HG03108 (cell line): ENCODE measurements around the gene CENPU.
A peak's percentile ranks its signal among the peaks of the same experiment; 100 is the strongest.
"Not testable (repeated sequence)": the region's sequence is repeated elsewhere in the genome, so short reads cannot be mapped to it uniquely, and the experiment has no call there.

Experiments
- ATAC-seq: cut with Tn5 transposase; IDR thresholded peaks from one replicate; pipeline ENCODE4 v1.9.1; 2021; ENCODE audit warnings: moderate library complexity; ENCODE audit not compliant: unreplicated experiment

Gene CENPU

GRCh38 chr4:184668511-184669114 is 65.3 kb downstream of the CENPU start:
- ATAC-seq = no peak

- no peak for ATAC-seq
These were observed 65.8 kb downstream of the CENPU start for GRCh38 chr4:184668096-184668495.

- no peak for ATAC-seq
These were observed 67.2 kb downstream of the CENPU start for GRCh38 chr4:184666670-184667069.

- no peak for ATAC-seq
These were observed 69.3 kb downstream of the CENPU start for GRCh38 chr4:184664445-184665210.

GRCh38 chr4:184662236-184662635 is 71.7 kb downstream of the CENPU start:
- no peak for ATAC-seq

GRCh38 chr4:184660978-184661377 is 72.9 kb downstream of the CENPU start:
- ATAC-seq = no peak

GRCh38 chr4:184657820-184658219 is 76.1 kb downstream of the CENPU start:
- not testable (repeated sequence) for ATAC-seq

- ATAC-seq = no peak
These were observed 76.8 kb downstream of the CENPU start for GRCh38 chr4:184657144-184657543.

- no peak for ATAC-seq
These were observed 77.7 kb downstream of the CENPU start for GRCh38 chr4:184655889-184656869.

GRCh38 chr4:184653650-184654049 is 80.2 kb downstream of the CENPU start:
- no peak for ATAC-seq

GRCh38 chr4:184652681-184653080 is 81.2 kb downstream of the CENPU start:
- not testable (repeated sequence) for ATAC-seq

GRCh38 chr4:184651899-184652298 is 82.0 kb downstream of the CENPU start:
- no peak for ATAC-seq

- ATAC-seq = no peak
These were observed 83.7 kb downstream of the CENPU start for GRCh38 chr4:184649971-184650855.

- peak; percentile 82 for ATAC-seq
These were observed 84.6 kb downstream of the CENPU start, which contains the start of the genes CASP3 and PRIMPOL for GRCh38 chr4:184649026-184649970. TSS of gene CASP3 (minus strand) at chr4:184649447. CDS start at chr4:184638453, 10,994 bp downstream. TSS of gene PRIMPOL (plus strand) at chr4:184649738. CDS start at chr4:184657141, 7,403 bp downstream.

- ATAC-seq = peak; percentile 19
These were observed 85.4 kb downstream of the CENPU start for GRCh38 chr4:184648313-184649025.

- no peak for ATAC-seq
These were observed 85.9 kb downstream of the CENPU start for GRCh38 chr4:184648054-184648312.

- no peak for ATAC-seq
These were observed 86.4 kb downstream of the CENPU start for GRCh38 chr4:184647266-184648053.
